ENCODE measurements around the gene EMILIN2.

Gene EMILIN2

DNA sequence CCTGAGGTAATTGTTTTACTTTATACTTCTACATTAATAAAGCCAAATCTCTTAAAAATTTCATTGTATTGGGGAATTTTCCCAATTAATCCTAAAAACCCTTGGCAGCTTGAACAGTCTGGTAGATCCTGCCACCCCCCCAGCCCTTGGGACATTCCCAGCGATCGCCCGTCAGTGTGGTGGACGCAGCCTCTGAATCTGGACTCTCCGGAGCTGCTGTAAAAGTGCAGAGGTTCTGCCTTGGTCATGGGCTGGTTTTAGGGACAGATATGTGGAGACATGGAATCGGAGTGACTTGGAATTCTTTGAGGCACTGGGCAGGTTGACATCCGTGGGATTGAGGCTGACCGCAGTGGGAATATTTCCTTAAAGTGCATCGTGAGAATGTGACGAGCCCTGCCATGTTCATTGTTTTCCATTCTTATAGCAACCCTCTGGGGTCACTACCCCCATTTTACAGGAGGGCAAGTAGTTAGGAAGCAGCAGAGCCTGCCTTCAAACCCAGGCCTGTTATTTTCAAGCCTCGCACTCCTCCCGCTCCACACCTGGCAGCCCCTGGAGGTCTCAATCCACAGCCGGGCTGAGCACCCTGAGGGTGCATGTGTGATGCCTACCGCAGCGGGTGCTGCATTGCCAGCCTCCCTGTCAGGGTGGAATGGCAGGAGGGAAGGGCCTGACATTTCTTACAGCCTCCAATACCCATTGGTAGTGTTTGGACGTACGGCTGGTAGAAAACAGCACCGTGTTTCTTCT, 6.5 kb downstream of the EMILIN2 start:
- no peak overlapping the region for H3K27ac ChIP-seq (replicated peaks; ENCODE audit: low read length)

GRCh38 chr18:2853926-2854664, 7.3 kb downstream of the EMILIN2 start:
- Histone ChIP-seq H4K8ac (ENCODE audit: low read depth, low read length) (no peak overlapping the region), H3K36me3 (replicated peaks in 1 of 2; ENCODE audit: control insufficient read depth in 2 of 2, insufficient read depth in 2 of 2, low read length in 2 of 2) (no peaks in the 10 kb centered on the region), H2AK5ac (ENCODE audit: low read depth, low read length) (no peak overlapping the region), H3K23ac (ENCODE audit: low read depth, low read length, poor library complexity) (no peak overlapping the region), H3K14ac (ENCODE audit: low read length) (no peak overlapping the region), H4K91ac (ENCODE audit: low read depth, low read length, poor library complexity) (no peak overlapping the region), H2AFZ (ENCODE audit: low read length) (no peak overlapping the region), H2BK12ac (ENCODE audit: low read length) (no peak overlapping the region), H3K4me3 (ENCODE audit: low read length in 2 of 2) (no peak overlapping the region), H2BK120ac (ENCODE audit: low read depth, low read length) (no peak overlapping the region), H3K9me3 (replicated peaks in 1 of 2; ENCODE audit: control insufficient read depth in 2 of 2, insufficient read depth in 1 of 2, low read depth in 1 of 2, low read length in 2 of 2) (no peaks in the 10 kb centered on the region), H3K4me1 (ENCODE audit: control insufficient read depth in 2 of 2, insufficient read depth in 1 of 2, low read depth in 1 of 2, low read length in 2 of 2) (peaks cover 0 to 6% of the 10 kb centered on the region in 2 donors), H3K18ac (ENCODE audit: low read length) (no peak overlapping the region), H3K79me1 (ENCODE audit: low read depth, low read length) (no peaks in the 10 kb centered on the region), H3K9ac (ENCODE audit: low read depth, low read length, poor library complexity) (no peak overlapping the region), H3K4me2 (ENCODE audit: insufficient read depth, low read length, poor library complexity, severe bottlenecking) (no peak overlapping the region), H3K27me3 (ENCODE audit: control insufficient read depth in 3 of 3, insufficient read depth in 3 of 3, low read depth in 1 of 3, low read length in 3 of 3) (peaks cover 0 to 68% (median 0%) of the 10 kb centered on the region in 3 experiments), H3K4ac (ENCODE audit: low read length) (no peak overlapping the region), H2BK15ac (ENCODE audit: low read length) (no peak overlapping the region), H2BK5ac (ENCODE audit: low read length) (no peak overlapping the region), H3K27ac (replicated peaks; ENCODE audit: low read length) (no peak overlapping the region)
- no CpG with 5 or more reads among the region's 7 CpGs for WGBS, 2 donors (ENCODE audit: extremely low coverage in 2 of 2, insufficient read length in 2 of 2, insufficient replicate concordance in 1 of 2)
- no peak for DNase-seq (ENCODE audit: low spot score)

More for the DNA sequence above, 6.5 kb downstream of the EMILIN2 start:
- Histone ChIP-seq H3K14ac (ENCODE audit: low read length) (no peak overlapping the region), H3K9me3 (replicated peaks in 1 of 2; ENCODE audit: control insufficient read depth in 2 of 2, insufficient read depth in 1 of 2, low read depth in 1 of 2, low read length in 2 of 2) (no peaks in the 10 kb centered on the region), H2BK15ac (ENCODE audit: low read length) (no peak overlapping the region), H4K91ac (ENCODE audit: low read depth, low read length, poor library complexity) (no peak overlapping the region), H2BK12ac (ENCODE audit: low read length) (no peak overlapping the region), H4K8ac (ENCODE audit: low read depth, low read length) (no peak overlapping the region), H2BK5ac (ENCODE audit: low read length) (no peak overlapping the region), H3K4me2 (ENCODE audit: insufficient read depth, low read length, poor library complexity, severe bottlenecking) (no peak overlapping the region), H2AK5ac (ENCODE audit: low read depth, low read length) (no peak overlapping the region), H3K9ac (ENCODE audit: low read depth, low read length, poor library complexity) (no peak overlapping the region), H3K27me3 (ENCODE audit: control insufficient read depth in 3 of 3, insufficient read depth in 3 of 3, low read depth in 1 of 3, low read length in 3 of 3) (peaks cover 0 to 76% (median 7%) of the 10 kb centered on the region in 3 experiments), H3K18ac (ENCODE audit: low read length) (no peak overlapping the region), H3K36me3 (replicated peaks in 1 of 2; ENCODE audit: control insufficient read depth in 2 of 2, insufficient read depth in 2 of 2, low read length in 2 of 2) (no peaks in the 10 kb centered on the region), H3K4me1 (ENCODE audit: control insufficient read depth in 2 of 2, insufficient read depth in 1 of 2, low read depth in 1 of 2, low read length in 2 of 2) (peaks cover 0 to 6% of the 10 kb centered on the region in 2 donors), H2AFZ (ENCODE audit: low read length) (no peak overlapping the region), H3K23ac (ENCODE audit: low read depth, low read length, poor library complexity) (no peak overlapping the region), H3K79me1 (ENCODE audit: low read depth, low read length) (no peaks in the 10 kb centered on the region), H2BK120ac (ENCODE audit: low read depth, low read length) (no peak overlapping the region), H3K4ac (ENCODE audit: low read length) (no peak overlapping the region), H3K4me3 (ENCODE audit: low read length in 2 of 2) (no peak overlapping the region)
- WGBS, 2 donors (ENCODE audit: extremely low coverage in 2 of 2, insufficient read length in 2 of 2, insufficient replicate concordance in 1 of 2) = no CpG with 5 or more reads among the region's 18 CpGs
- no peak for DNase-seq (ENCODE audit: low spot score)

- H3K4me3 ChIP-seq (ENCODE audit: low read length in 2 of 2) = no peak overlapping the region
These were observed 8.1 kb downstream of the EMILIN2 start for GRCh38 chr18:2854875-2855274.

More at GRCh38 chr18:2854875-2855274, 8.1 kb downstream of the EMILIN2 start:
- WGBS, 2 donors (ENCODE audit: extremely low coverage in 2 of 2, insufficient read length in 2 of 2, insufficient replicate concordance in 1 of 2) = no CpG with 5 or more reads among the region's 6 CpGs
- H3K9ac ChIP-seq (ENCODE audit: low read depth, low read length, poor library complexity) = no peak overlapping the region
- H3K23ac ChIP-seq (ENCODE audit: low read depth, low read length, poor library complexity) = no peak overlapping the region
- H3K9me3 ChIP-seq (replicated peaks in 1 of 2; ENCODE audit: control insufficient read depth in 2 of 2, insufficient read depth in 1 of 2, low read depth in 1 of 2, low read length in 2 of 2) = no peaks in the 10 kb centered on the region
- H3K4me2 ChIP-seq (ENCODE audit: insufficient read depth, low read length, poor library complexity, severe bottlenecking) = no peak overlapping the region
- H2BK120ac ChIP-seq (ENCODE audit: low read depth, low read length) = no peak overlapping the region
- H3K27ac ChIP-seq (replicated peaks; ENCODE audit: low read length) = no peak overlapping the region
- no peak overlapping the region for H2BK5ac ChIP-seq (ENCODE audit: low read length)
- H2AFZ ChIP-seq (ENCODE audit: low read length) = no peak overlapping the region
- H2AK5ac ChIP-seq (ENCODE audit: low read depth, low read length) = no peak overlapping the region
- no peaks in the 10 kb centered on the region for H3K79me1 ChIP-seq (ENCODE audit: low read depth, low read length)
- no peak overlapping the region for H2BK12ac ChIP-seq (ENCODE audit: low read length)
- DNase-seq (ENCODE audit: low spot score) = no peak
- H3K18ac ChIP-seq (ENCODE audit: low read length) = no peak overlapping the region
- no peak overlapping the region for H3K4ac ChIP-seq (ENCODE audit: low read length)
- peaks cover 0 to 61% (median 0%) of the 10 kb centered on the region in 3 experiments for H3K27me3 ChIP-seq (ENCODE audit: control insufficient read depth in 3 of 3, insufficient read depth in 3 of 3, low read depth in 1 of 3, low read length in 3 of 3)
- H4K8ac ChIP-seq (ENCODE audit: low read depth, low read length) = no peak overlapping the region
- H3K14ac ChIP-seq (ENCODE audit: low read length) = no peak overlapping the region
- no peak overlapping the region for H4K91ac ChIP-seq (ENCODE audit: low read depth, low read length, poor library complexity)
- H3K36me3 ChIP-seq (replicated peaks in 1 of 2; ENCODE audit: control insufficient read depth in 2 of 2, insufficient read depth in 2 of 2, low read length in 2 of 2) = no peaks in the 10 kb centered on the region
- H3K4me1 ChIP-seq (ENCODE audit: control insufficient read depth in 2 of 2, insufficient read depth in 1 of 2, low read depth in 1 of 2, low read length in 2 of 2) = peaks cover 0 to 6% of the 10 kb centered on the region in 2 donors
- no peak overlapping the region for H2BK15ac ChIP-seq (ENCODE audit: low read length)

Measured in neuronal stem cell (in vitro differentiated cells).